Lung (tissue), 12 donors: ENCODE data around the gene TACSTD2. TPM values are rescaled to one million over a fixed set of nuclear protein-coding genes. Genes with fewer than 3 reads are reported as not detected.
"Not testable (repeated sequence)": the region's sequence is repeated elsewhere in the genome, so short reads cannot be mapped to it uniquely, and the experiment has no call there.

Source experiments
- ATAC-seq: fragments of 200-7000 bp; cut with Tn5 transposase; one replicate; pipeline ENCODE4 v1.9.1; 2020; ENCODE audit warnings: moderate number of reproducible peaks; ENCODE audit not compliant: insufficient read depth, low FRiP score
- DNase-seq, 3 donors: peaks; one replicate each; pipeline ENCODE4 v3.0.0-alpha.2; 2013 to 2017
- H3K27ac ChIP-seq, 2 donors: one replicate each; pipeline ENCODE4 v1.5.1; 2013; ENCODE audit warnings: mild to moderate bottlenecking in 2 of 2, moderate library complexity in 2 of 2, control low read depth in 1 of 2, inconsistent platforms in 1 of 2, low read depth in 1 of 2, low read length in 1 of 2
- H3K27me3 ChIP-seq, 3 donors: one replicate each; pipeline ENCODE4 v1.5.1; 2013; ENCODE audit warnings: low read length in 2 of 3; ENCODE audit not compliant: control insufficient read depth in 3 of 3, insufficient read depth in 3 of 3
- H3K36me3 ChIP-seq, 4 donors: one replicate each; pipeline ENCODE4 v1.5.1; 2013; ENCODE audit warnings: low read length in 4 of 4, mild to moderate bottlenecking in 1 of 4, moderate library complexity in 1 of 4; ENCODE audit not compliant: control insufficient read depth in 4 of 4, insufficient read depth in 4 of 4
- H3K4me1 ChIP-seq, 5 donors: one replicate each; pipeline ENCODE4 v1.5.1; 2013; ENCODE audit warnings: low read length in 5 of 5, mild to moderate bottlenecking in 2 of 5, moderate library complexity in 1 of 5; ENCODE audit not compliant: control insufficient read depth in 5 of 5, insufficient read depth in 5 of 5
- H3K4me3 ChIP-seq: one replicate; pipeline ENCODE4 v1.5.1; 2013; ENCODE audit warnings: mild to moderate bottlenecking, control low read depth, moderate library complexity
- H3K9ac ChIP-seq, 2 donors: one replicate each; pipeline ENCODE4 v1.5.1; 2013; ENCODE audit warnings: low read length in 2 of 2, control low read depth in 1 of 2; ENCODE audit not compliant: insufficient read depth in 1 of 2
- H3K9me3 ChIP-seq, 4 donors: one replicate each; pipeline ENCODE4 v1.5.1; 2013; ENCODE audit warnings: low read length in 3 of 4, mild to moderate bottlenecking in 1 of 4, moderate library complexity in 1 of 4; ENCODE audit not compliant: control insufficient read depth in 4 of 4, insufficient read depth in 3 of 4
- CTCF ChIP-seq: IDR thresholded peaks from 2 replicates; pipeline ENCODE4 v1.5.1; 2012; ENCODE audit warnings: mild to moderate bottlenecking; ENCODE audit errors: control extremely low read depth, extremely low read depth
- WGBS, 2 donors: extraction: QIAGEN DNeasy Blood & Tissue Kit; methylation state at CpG; one replicate each; pipeline ENCODE4 v1.1.7; 2013; 5-methylcytosine and 5-hydroxymethylcytosine counted together
- polyA plus RNA-seq, 2 donors: library from polyadenylated mRNA; stranded (reverse); fragments of 200-250 nt; gene quantifications; one replicate each; pipeline ENCODE4 v1.2.1, GENCODE V29; 2013
- total RNA-seq, 2 donors: library from RNA; depleted of rRNA in 1 of 2; stranded (reverse); fragments of >200 nt in 1 of 2; gene quantifications; one replicate each; pipeline ENCODE4 v1.2.1, GENCODE V29; 2014 to 2021
- donor health status: control.
- donor health status: control.
- donor health status: Bipolar disorder and iron deficiency.
- donor health status: healthy.
- donor health status: DM: yes; HTN: yes; CAD: no.

Gene TACSTD2
- total and polyA plus RNA-seq, 4 donors, result 55.5 to 204 (median 163) TPM

- H3K27me3 ChIP-seq, result no peaks in the 10 kb centered on the region
- peaks cover 0 to 2% (median 0%) of the 10 kb centered on the region in 4 donors for H3K36me3 ChIP-seq
- H3K9ac ChIP-seq, result no peak overlapping the region
- H3K4me3 ChIP-seq, result no peak overlapping the region
- DNase-seq, result peak in 1 of 3 donors; percentile 49
- no peak for TF ChIP-seq CTCF
- peaks cover 0 to 17% (median 7%) of the 10 kb centered on the region in 5 donors for H3K4me1 ChIP-seq
- H3K9me3 ChIP-seq, result no peaks in the 10 kb centered on the region
- 85 to 92% methylated on average over 1 of the region's 1 CpG for WGBS, 2 donors
- H3K27ac ChIP-seq, result no peak overlapping the region
- ATAC-seq, result no peak
Observed at GRCh38 chr1:58543260-58543659, 33.8 kb downstream of the TACSTD2 start.

- Histone ChIP-seq H3K4me1 (peaks cover 0 to 4% (median 0%) of the 10 kb centered on the region in 5 donors), H3K9me3 (no peaks in the 10 kb centered on the region), H3K27ac (no peak overlapping the region), H3K4me3 (no peak overlapping the region), H3K27me3 (no peaks in the 10 kb centered on the region), H3K9ac (no peak overlapping the region), H3K36me3 (peaks cover 0 to 2% (median under 1%) of the 10 kb centered on the region in 4 donors)
- peak in 2 of 3 donors; percentile 52 to 72 for DNase-seq
- 63 to 73% methylated on average over 2 of the region's 2 CpGs for WGBS, 2 donors
- TF ChIP-seq CTCF, result no peak
- no peak for ATAC-seq
Observed at GRCh38 chr1:58539553-58539952, 37.5 kb downstream of the TACSTD2 start.

DNA sequence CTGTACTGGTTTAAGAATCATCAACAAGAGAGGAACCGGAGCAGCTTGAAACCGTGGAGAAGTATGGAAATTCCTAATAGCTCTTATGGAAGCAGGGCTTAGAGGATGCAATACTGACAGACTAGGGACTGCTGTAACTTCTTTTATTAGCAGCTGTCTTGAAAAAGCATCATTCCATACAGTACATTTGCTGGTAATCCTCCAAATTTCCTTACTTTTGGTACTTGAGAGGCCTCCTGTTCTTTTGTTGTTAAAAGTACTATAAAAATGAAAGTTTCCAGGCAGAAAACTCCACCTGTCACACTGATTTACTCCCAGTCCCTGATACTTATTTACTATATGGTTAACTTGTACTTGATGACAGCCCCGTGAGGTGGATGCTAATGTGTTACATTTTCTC lies 38.2 kb downstream of the TACSTD2 start:
- DNase-seq, result no peak
- no peak for TF ChIP-seq CTCF
- Histone ChIP-seq H3K9me3 (no peaks in the 10 kb centered on the region), H3K4me3 (no peak overlapping the region), H3K36me3 (peaks cover 0 to 2% (median under 1%) of the 10 kb centered on the region in 4 donors), H3K4me1 (peaks cover 0 to 4% (median 0%) of the 10 kb centered on the region in 5 donors), H3K27ac (no peak overlapping the region), H3K9ac (no peak overlapping the region), H3K27me3 (no peaks in the 10 kb centered on the region)
- WGBS, 2 donors, result 89 to 96% methylated on average over 3 of the region's 3 CpGs
- no peak for ATAC-seq

GRCh38 chr1:58531842-58532241 lies 45.2 kb downstream of the TACSTD2 start:
- not testable (repeated sequence) for H3K36me3 ChIP-seq, ATAC-seq, H3K4me3 ChIP-seq, H3K4me1 ChIP-seq, H3K9ac ChIP-seq, H3K27ac ChIP-seq, DNase-seq, H3K27me3 ChIP-seq, H3K9me3 ChIP-seq
- WGBS, 2 donors, result 93 to 94% methylated on average over 1 of the region's 1 CpG
